ENCODE results near the gene TAGAP. TPM values are rescaled to one million over a fixed set of nuclear protein-coding genes. Genes with fewer than 3 reads are reported as not detected.

TAGAP gene
- total RNA-seq, 2 donors from 2014 or later: 11.7 to 80.7 TPM

GRCh38 chr6:159063549-159063948 lies 18.8 kb upstream of the TAGAP start:
- ATAC-seq (replicated peaks): no peak
- no peaks in the 10 kb centered on the region for H3K27me3 Mint-ChIP-seq
- peak overlapping the region; percentile 80 for H3K4me3 Mint-ChIP-seq
- peaks cover 77% of the 10 kb centered on the region for H3K4me1 Mint-ChIP-seq
- peak overlapping the region; percentile 89 for H3K27ac Mint-ChIP-seq
- H3K9me3 Mint-ChIP-seq: no peaks in the 10 kb centered on the region
- no peaks in the 10 kb centered on the region for H3K36me3 Mint-ChIP-seq (ENCODE audit: low read depth)

- ATAC-seq (replicated peaks): peak; percentile 4
- Mint-ChIP-seq H3K36me3 (ENCODE audit: low read depth) (no peaks in the 10 kb centered on the region), H3K4me3 (peak overlapping the region; percentile 80), H3K4me1 (peaks cover 77% of the 10 kb centered on the region), H3K9me3 (no peaks in the 10 kb centered on the region), H3K27me3 (no peaks in the 10 kb centered on the region), H3K27ac (peak overlapping the region; percentile 89)
These were observed 18.2 kb upstream of the TAGAP start for GRCh38 chr6:159062976-159063375.

- H3K36me3 Mint-ChIP-seq (ENCODE audit: low read depth): no peaks in the 10 kb centered on the region
- ATAC-seq (replicated peaks): peak; percentile 71
- H3K4me3 Mint-ChIP-seq: peak overlapping the region; percentile 80
- peak overlapping the region; percentile 89 for H3K27ac Mint-ChIP-seq
- no peaks in the 10 kb centered on the region for H3K9me3 Mint-ChIP-seq
- H3K27me3 Mint-ChIP-seq: no peaks in the 10 kb centered on the region
- peaks cover 75% of the 10 kb centered on the region for H3K4me1 Mint-ChIP-seq
These were observed 17.8 kb upstream of the TAGAP start for GRCh38 chr6:159062564-159062945.

- Mint-ChIP-seq H3K9me3 (no peaks in the 10 kb centered on the region), H3K4me1 (peaks cover 74% of the 10 kb centered on the region), H3K27ac (peak overlapping the region; percentile 89), H3K36me3 (ENCODE audit: low read depth) (no peaks in the 10 kb centered on the region), H3K27me3 (no peaks in the 10 kb centered on the region), H3K4me3 (peak overlapping the region; percentile 80)
- peak; percentile 76 for ATAC-seq (replicated peaks)
These were observed 17.2 kb upstream of the TAGAP start for GRCh38 chr6:159061805-159062563.

GRCh38 chr6:159061146-159061545 lies 16.4 kb upstream of the TAGAP start:
- Mint-ChIP-seq H3K4me3 (peak overlapping the region; percentile 80), H3K27ac (peak overlapping the region; percentile 89)

GRCh38 chr6:159059885-159060506 lies 15.2 kb upstream of the TAGAP start:
- Mint-ChIP-seq H3K27me3 (no peaks in the 10 kb centered on the region), H3K27ac (peak overlapping the region; percentile 60), H3K4me3 (peak overlapping the region; percentile 80), H3K4me1 (peaks cover 73% of the 10 kb centered on the region), H3K36me3 (ENCODE audit: low read depth) (no peaks in the 10 kb centered on the region), H3K9me3 (no peaks in the 10 kb centered on the region)
- peak; percentile 25 for ATAC-seq (replicated peaks)

More at GRCh38 chr6:159061146-159061545, 16.4 kb upstream of the TAGAP start:
- Mint-ChIP-seq H3K4me1 (peaks cover 78% of the 10 kb centered on the region), H3K9me3 (no peaks in the 10 kb centered on the region), H3K27me3 (no peaks in the 10 kb centered on the region), H3K36me3 (ENCODE audit: low read depth) (no peaks in the 10 kb centered on the region)
- no peak for ATAC-seq (replicated peaks)

GRCh38 chr6:159059141-159059540 lies 14.3 kb upstream of the TAGAP start:
- H3K4me1 Mint-ChIP-seq: peaks cover 65% of the 10 kb centered on the region
- H3K36me3 Mint-ChIP-seq (ENCODE audit: low read depth): no peaks in the 10 kb centered on the region
- ATAC-seq (replicated peaks): peak; percentile 67
- no peaks in the 10 kb centered on the region for H3K9me3 Mint-ChIP-seq
- H3K27ac Mint-ChIP-seq: peak overlapping the region; percentile 60
- no peaks in the 10 kb centered on the region for H3K27me3 Mint-ChIP-seq
- peak overlapping the region; percentile 80 for H3K4me3 Mint-ChIP-seq

- no peaks in the 10 kb centered on the region for H3K9me3 Mint-ChIP-seq
- H3K36me3 Mint-ChIP-seq (ENCODE audit: low read depth): no peaks in the 10 kb centered on the region
- H3K4me1 Mint-ChIP-seq: peaks cover 45% of the 10 kb centered on the region
- peak overlapping the region; percentile 60 for H3K27ac Mint-ChIP-seq
- ATAC-seq (replicated peaks): peak; percentile 70
- H3K27me3 Mint-ChIP-seq: no peaks in the 10 kb centered on the region
- peak overlapping the region; percentile 80 for H3K4me3 Mint-ChIP-seq
These were observed 12.1 kb upstream of the TAGAP start for GRCh38 chr6:159056899-159057298.

GRCh38 chr6:159056432-159056831 lies 11.6 kb upstream of the TAGAP start:
- no peaks in the 10 kb centered on the region for H3K36me3 Mint-ChIP-seq (ENCODE audit: low read depth)
- H3K4me1 Mint-ChIP-seq: peaks cover 40% of the 10 kb centered on the region
- H3K9me3 Mint-ChIP-seq: no peaks in the 10 kb centered on the region
- no peaks in the 10 kb centered on the region for H3K27me3 Mint-ChIP-seq
- no peak for ATAC-seq (replicated peaks)
- H3K27ac Mint-ChIP-seq: peak overlapping the region; percentile 60
- peak overlapping the region; percentile 80 for H3K4me3 Mint-ChIP-seq

GRCh38 chr6:159056003-159056402 lies 11.2 kb upstream of the TAGAP start:
- Mint-ChIP-seq H3K4me1 (peaks cover 36% of the 10 kb centered on the region), H3K27ac (peak overlapping the region; percentile 60), H3K9me3 (no peaks in the 10 kb centered on the region), H3K27me3 (no peaks in the 10 kb centered on the region), H3K4me3 (peak overlapping the region; percentile 80), H3K36me3 (ENCODE audit: low read depth) (no peaks in the 10 kb centered on the region)
- no peak for ATAC-seq (replicated peaks)

- no peak overlapping the region for H3K27ac Mint-ChIP-seq
- H3K9me3 Mint-ChIP-seq: no peaks in the 10 kb centered on the region
- H3K27me3 Mint-ChIP-seq: no peaks in the 10 kb centered on the region
- no peak overlapping the region for H3K4me3 Mint-ChIP-seq
- peaks cover 21% of the 10 kb centered on the region for H3K4me1 Mint-ChIP-seq
- no peak for ATAC-seq (replicated peaks)
- no peaks in the 10 kb centered on the region for H3K36me3 Mint-ChIP-seq (ENCODE audit: low read depth)
These were observed 9.1 kb upstream of the TAGAP start for GRCh38 chr6:159053781-159054398.

GRCh38 chr6:159052720-159053119 lies 7.9 kb upstream of the TAGAP start:
- no peak overlapping the region for H3K4me3 Mint-ChIP-seq
- H3K4me1 Mint-ChIP-seq: peaks cover 28% of the 10 kb centered on the region
- no peaks in the 10 kb centered on the region for H3K9me3 Mint-ChIP-seq
- H3K36me3 Mint-ChIP-seq (ENCODE audit: low read depth): no peaks in the 10 kb centered on the region
- no peak overlapping the region for H3K27ac Mint-ChIP-seq
- no peak for ATAC-seq (replicated peaks)
- H3K27me3 Mint-ChIP-seq: no peaks in the 10 kb centered on the region

GRCh38 chr6:159047891-159048685 lies 3.3 kb upstream of the TAGAP start:
- ATAC-seq (replicated peaks): no peak
- peaks cover 24% of the 10 kb centered on the region for H3K36me3 Mint-ChIP-seq (ENCODE audit: low read depth)
- H3K27me3 Mint-ChIP-seq: no peaks in the 10 kb centered on the region
- no peak overlapping the region for H3K27ac Mint-ChIP-seq
- H3K4me1 Mint-ChIP-seq: peaks cover 28% of the 10 kb centered on the region
- H3K9me3 Mint-ChIP-seq: no peaks in the 10 kb centered on the region
- peak overlapping the region; percentile 73 for H3K4me3 Mint-ChIP-seq

- H3K4me1 Mint-ChIP-seq: peaks cover 38% of the 10 kb centered on the region
- H3K27me3 Mint-ChIP-seq: no peaks in the 10 kb centered on the region
These were observed 1.0 kb upstream of the TAGAP start for GRCh38 chr6:159045801-159046200.

More at GRCh38 chr6:159045801-159046200, 1.0 kb upstream of the TAGAP start:
- Mint-ChIP-seq H3K27ac (peak overlapping the region; percentile 99), H3K4me3 (peak overlapping the region; percentile 90), H3K36me3 (ENCODE audit: low read depth) (peaks cover 47% of the 10 kb centered on the region), H3K9me3 (no peaks in the 10 kb centered on the region)
- ATAC-seq (replicated peaks): no peak

Data from activated T-helper 17 cell treated with anti-CD3 and anti-CD28 coated beads, Interleukin-2, amount 50 U/mL, for 72 hours (primary cell).